Activated naive CD4-positive, alpha-beta T cell treated with anti-CD3 and anti-CD28 coated beads, Interleukin-2, amount 50 U/mL, for 16 hours (primary cell): Measurements from ENCODE around the gene KIRREL3.

ENCODE experiments used
- DNase-seq: peaks from one replicate; pipeline ENCODE4 v3.0.0-alpha.2; 2020

KIRREL3 gene

DNA sequence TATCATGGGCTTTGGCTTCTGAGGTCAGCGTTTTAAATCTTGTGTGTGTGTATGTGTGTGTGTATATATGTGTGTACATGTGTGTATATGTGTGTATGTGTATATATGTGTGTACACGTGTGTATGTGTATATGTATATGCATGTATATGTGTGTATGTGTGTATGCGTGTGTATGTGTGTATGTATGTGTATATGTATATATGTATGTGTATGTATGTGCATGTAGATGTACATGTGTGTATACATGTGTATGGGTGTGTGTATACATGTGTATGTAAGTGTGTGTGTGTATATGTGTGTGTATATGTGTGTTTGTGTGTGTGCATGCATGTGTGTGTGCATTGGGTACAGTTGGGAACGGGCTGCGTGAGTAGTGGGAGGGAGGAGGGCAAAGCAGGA is 522.1 kb downstream of the KIRREL3 start:
- no peak for DNase-seq

DNA sequence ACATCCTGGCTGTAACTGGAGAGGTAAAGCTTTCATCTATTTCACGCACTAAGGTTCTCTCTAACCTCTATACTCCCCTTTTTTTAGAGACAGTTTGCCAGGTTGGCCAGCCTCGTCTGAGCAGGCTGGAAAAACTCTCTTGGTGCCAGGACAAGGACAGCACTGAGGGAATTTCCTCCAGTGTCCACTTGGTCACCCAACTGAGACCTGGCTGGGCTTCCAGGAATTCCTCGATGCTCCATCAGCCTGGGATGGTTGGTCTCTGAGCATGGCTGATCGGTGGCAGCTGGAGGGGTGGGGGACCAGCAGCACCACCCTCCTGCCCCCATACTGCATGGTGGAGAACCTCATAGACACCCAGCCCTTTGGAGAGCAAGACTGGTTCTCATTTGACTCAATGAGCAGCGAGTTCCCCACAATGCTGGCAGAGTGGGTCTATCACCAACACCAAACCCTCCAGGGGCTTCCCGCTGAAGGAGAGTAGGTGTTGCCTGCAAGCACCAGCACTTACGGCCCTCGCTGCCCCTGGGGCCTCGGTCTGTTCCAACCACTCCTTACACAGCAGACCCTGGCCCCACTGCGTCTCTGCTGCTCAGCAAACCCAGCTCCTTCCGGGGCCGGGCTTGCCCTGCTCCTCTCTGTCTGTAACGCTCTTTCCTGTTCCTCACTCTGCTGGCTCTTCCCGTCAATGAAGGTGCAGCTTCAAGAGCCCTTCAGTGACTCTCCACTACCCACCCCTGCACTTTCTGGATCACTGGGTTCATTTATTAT is 522.9 kb downstream of the KIRREL3 start:
- no peak for DNase-seq

- no peak for DNase-seq
Measured at GRCh38 chr11:126476977-126477376, 523.6 kb downstream of the KIRREL3 start.

- DNase-seq = no peak
Measured at GRCh38 chr11:126476266-126476924, 524.2 kb downstream of the KIRREL3 start.

DNA sequence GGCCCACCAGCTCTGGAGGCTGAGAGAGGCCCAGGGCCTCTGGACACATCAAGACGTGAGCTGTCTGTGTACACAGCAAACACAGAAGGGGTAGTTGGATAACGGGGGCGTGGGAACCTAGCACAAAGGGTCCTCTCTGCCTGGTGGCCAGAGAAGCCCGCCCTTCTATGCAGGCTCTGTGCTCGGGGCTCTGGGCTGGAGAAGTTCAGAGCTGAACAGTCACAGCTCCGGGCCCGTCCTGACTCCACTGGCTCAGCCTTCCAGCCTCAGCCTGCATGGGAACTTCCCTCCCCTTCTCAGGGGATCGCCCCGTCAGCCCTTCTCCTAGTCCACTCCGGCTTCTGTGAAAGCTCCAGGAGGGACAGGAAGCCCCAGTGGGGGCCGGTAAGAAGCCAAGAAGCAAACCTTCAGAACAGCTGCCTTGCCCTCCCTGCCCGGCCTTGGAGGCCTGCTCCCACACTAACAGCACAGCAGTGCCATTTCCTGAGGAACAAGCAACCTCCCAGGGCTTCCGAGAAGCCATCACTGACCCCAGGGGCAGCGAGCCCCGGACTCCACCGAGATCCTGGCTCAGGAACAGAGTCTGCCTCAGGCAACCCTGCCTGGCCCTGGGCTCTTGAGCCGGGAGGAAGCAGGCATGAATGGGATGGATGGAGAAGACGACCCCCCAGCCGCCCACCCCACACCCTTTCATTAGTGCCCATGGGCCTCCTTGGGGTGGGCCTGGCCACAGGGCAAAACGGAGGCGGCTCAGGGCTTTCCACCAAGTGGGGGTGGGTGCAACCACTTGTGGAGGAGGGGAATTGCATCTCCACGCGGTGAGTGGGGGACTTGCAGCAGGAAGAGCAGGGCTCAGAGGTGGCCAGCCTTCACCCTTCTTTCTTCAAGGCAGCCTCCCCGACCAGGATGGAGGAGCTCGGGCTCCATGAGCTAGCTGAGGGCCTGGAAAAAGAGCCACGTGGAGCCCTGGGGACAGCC is 525.3 kb downstream of the KIRREL3 start:
- DNase-seq = no peak

GRCh38 chr11:126474220-126474619 is 526.4 kb downstream of the KIRREL3 start:
- no peak for DNase-seq

- DNase-seq = no peak
Measured at GRCh38 chr11:126473269-126473668, 527.3 kb downstream of the KIRREL3 start.

GRCh38 chr11:126469311-126469710 is 531.3 kb downstream of the KIRREL3 start:
- no peak for DNase-seq

DNA sequence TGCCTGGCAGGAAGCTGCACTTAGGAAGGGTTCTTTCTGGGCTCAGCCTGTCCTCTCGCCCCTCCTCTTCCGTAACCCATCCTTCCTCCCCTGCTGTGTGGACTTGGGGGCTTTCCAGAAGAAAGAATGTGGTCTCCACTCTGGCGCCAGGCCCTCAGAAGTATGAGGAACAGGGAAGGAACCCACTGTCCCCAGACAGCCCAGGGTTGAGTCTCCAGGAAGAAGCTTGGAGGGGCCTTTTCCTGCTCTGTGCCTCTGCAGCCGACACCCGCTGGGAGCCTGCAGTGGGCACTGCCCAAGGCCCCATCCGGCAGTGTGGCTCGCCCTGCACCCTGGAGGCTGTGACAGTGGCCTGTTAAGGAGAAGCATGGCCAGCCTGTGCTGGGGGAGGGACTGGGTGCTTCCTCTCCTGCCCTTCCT is 532.5 kb downstream of the KIRREL3 start:
- DNase-seq = no peak

DNA sequence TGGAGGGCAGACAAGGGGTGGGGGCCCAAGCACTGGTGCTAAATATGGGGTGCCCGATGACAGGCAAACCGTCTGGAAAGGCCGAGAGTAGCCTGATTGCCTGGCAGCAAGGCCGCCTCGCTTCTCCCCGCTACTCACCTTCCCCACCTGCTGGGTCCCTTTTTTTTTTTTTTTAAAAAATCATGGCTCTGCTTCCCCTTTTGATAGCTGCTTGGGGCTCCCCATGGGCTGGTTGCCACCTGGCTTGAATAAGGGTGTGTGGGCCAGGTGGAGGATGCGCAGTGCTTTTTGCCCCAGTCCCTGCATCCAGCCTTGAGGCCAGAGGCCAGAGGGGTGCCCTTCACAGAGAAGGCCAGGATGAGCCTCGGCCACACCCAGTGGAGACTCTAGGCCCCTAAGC is 533.1 kb downstream of the KIRREL3 start:
- DNase-seq = no peak

DNA sequence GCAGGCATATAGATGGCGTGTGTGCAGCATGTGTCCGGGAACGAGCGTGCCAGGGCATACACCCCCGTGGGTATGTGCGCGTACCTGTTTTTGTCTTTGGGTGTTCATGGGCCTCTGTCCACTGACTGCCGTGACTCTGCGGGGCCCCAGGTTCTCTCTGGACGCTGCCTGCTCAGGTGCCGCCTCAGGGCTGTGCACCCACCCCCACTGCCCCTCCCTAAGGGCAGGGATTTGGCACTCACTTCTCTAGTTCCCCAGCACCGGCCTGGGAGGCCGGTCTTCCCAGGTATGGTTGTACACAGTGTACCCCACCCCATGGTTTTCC is 533.6 kb downstream of the KIRREL3 start:
- DNase-seq = no peak

- DNase-seq = no peak
Measured at GRCh38 chr11:126466236-126467045, 534.1 kb downstream of the KIRREL3 start.

GRCh38 chr11:126465573-126466188 is 534.9 kb downstream of the KIRREL3 start:
- no peak for DNase-seq

DNA sequence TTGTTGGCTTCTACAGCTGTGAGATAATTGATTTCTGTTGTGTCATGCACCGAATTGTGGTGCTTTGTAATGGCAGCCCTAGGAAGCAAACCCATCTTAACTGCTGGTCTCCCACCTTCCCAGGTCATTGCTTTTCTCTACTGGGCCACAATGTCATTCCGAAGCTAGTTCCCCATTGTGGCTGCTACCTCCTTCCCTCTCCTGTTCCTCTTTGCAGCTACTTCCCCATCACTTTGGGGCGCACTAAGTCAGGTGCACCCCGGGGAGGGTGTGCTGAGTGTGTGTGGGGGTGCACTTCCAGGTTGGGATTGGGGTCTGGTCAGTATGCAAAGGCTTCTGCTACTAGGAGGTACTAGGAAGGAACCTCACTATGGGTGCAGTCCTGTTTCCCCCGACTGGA is 535.8 kb downstream of the KIRREL3 start:
- no peak for DNase-seq

DNA sequence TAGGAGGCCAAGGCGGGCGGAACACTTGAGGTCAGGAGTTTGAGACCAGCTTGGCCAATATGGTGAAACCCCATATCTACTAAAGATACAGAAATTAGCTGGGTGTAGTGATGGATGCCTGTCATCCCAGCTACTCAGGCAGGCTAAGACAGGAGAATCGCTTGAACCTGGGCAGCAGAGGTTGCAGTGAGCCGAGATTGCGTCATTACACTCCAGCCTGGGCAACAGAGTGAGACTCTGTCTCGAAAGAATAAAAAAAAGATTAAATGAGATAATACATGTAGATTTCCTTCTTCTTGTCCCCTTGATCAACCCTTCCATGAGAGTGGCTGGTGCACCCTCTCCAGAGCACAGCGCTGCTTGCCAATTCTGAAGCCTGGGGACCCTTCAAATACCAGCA is 538.1 kb downstream of the KIRREL3 start:
- no peak for DNase-seq

DNA sequence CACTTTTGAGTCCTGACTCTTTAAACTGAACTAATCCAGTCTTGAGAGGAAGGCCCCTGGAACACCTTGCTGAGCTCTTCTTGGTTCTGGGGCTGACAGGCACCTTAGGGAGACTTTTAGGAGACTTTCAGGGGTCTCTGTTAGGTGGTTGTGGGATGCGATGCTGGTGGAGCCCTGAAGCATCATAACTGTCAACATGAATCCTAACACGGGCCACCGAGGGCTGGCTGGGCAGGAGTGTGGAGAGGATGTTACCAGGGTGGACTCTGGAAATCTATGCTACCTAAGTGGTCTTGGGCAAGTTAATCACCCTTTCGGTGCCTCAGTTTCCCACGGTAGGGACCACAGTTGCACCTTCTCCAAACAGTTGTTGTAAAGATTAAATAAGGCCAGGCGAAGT is 538.6 kb downstream of the KIRREL3 start:
- no peak for DNase-seq

- DNase-seq = no peak
Measured at GRCh38 chr11:126461096-126461440, 539.5 kb downstream of the KIRREL3 start.

DNA sequence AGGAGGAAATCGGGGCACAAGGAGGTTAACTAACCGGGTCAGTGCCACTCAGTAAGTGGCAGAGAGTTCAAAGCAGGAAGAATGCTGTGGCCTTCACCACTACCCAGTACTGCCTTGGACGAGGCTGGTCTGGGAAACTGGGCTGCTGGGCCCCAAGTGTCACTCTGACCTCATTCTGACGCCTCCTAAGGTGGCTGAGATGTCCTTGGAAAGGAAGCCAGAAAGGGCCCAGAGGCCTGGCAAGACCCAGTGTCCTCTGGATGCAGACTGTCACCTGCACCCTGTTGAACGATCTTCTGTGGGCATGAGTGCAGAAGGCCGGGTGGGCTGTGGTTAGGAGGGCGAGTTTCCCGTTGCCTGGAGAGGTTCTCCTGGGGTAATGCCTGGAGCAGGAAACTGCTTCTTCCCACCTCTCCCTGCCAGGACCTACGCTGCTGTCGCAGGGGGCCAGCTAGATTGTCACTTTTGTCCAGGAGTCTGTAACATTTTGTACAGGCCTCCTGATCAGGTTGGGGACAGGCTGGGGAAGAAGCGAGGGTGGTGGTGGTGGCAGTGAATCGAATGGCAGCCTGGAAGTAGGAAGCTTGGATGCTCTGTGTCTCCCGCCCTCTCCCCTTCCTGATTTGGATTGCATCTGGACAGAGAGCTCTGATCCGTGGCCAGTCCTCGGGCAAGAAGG is 540.0 kb downstream of the KIRREL3 start:
- no peak for DNase-seq

DNA sequence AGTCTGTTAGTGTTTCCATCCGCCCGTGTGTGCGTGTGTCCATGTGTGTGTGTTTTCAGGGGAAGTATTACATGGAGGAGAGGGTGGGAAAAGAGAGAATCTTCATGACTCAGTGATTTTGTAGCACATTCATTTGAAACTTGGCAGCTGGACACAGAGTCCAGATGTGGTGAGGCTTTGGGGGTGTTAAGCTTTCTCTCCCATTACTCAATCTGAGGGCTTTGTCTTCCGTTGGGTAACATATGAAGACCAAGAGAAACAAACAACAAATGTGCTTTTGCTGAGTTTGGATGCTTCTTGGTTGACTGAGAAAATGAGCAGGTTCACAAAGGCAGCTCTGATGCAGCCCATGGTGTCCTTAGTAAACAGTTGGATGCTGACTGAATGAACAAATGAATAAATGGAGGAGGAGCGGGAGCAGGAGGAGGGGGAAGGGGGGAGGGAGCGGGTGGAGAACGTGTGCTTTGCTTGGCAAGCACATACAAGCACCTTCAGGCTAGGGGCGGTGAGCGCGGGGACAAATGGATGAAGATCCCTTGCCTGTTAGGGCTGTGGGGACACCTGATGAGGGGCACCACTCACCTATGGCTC is 540.8 kb downstream of the KIRREL3 start:
- DNase-seq = no peak

DNA sequence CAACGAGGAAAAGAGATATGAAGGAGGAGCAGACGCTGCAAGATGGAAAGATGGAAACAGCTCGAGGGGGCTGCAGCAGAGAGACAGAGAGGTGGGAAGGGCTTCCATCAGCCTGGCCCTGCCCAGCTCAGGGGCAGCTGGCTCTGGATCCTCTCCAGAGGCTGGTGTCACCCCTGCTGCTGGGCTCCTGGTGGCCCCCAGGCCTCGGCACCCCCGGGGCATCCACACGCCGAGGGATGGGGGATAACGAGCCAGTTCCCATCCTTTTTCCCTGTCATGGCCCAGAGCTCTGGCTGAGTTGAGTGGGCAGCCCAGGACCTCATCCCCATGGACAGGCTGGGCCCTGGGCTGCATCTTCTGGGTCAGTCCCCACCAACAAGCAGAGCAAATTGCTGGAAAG is 542.8 kb downstream of the KIRREL3 start:
- DNase-seq = no peak

- no peak for DNase-seq
Measured at GRCh38 chr11:126456783-126457542, 543.6 kb downstream of the KIRREL3 start.
